A549 (cell line): ENCODE data around the gene ZFHX3. TPM values are rescaled to one million over a fixed set of nuclear protein-coding genes. Genes with fewer than 3 reads are reported as not detected.

Source experiments
- ATAC-seq, 2 experiments: fragments of 200-7000 bp in 1 of 2; fragments of >200 bp in 1 of 2; cut with Nextera tagmentation in 1 of 2; cut with Tn5 transposase in 1 of 2; 3 replicates each; pipeline versions ENCODE4 v1.8.0 to v1.9.1; 2018 to 2020; ENCODE audit warnings: mild to moderate bottlenecking in 1 of 2, moderate library complexity in 1 of 2
- CTCF ChIA-PET: fragments of 300-600 bp; sonication (Branson Sonifier 250); formaldehyde crosslinking; extraction: SDS; loops from one replicate; lab custom pipeline; 2021; ENCODE audit warnings: antibody characterized with exemption, inconsistent platforms; lab: Yijun Ruan, JAX
- POLR2A ChIA-PET: fragments of 350-600 bp; formaldehyde crosslinking; extraction: SDS; loops from one replicate; lab custom pipeline; 2021; ENCODE audit warnings: antibody characterized with exemption, inconsistent platforms; lab: Yijun Ruan, JAX
- DNase-seq, 2 experiments: peaks; one replicate each; pipeline versions ENCODE4 v3.0.0 to v3.0.0-alpha.2; 2011 to 2016; ENCODE audit warnings: low read depth in 1 of 2, low spot score in 1 of 2
- FAIRE-seq: peaks from 2 replicates; lab custom pipeline; 2011; peaks lifted over from hg19 to GRCh38; lab: Jason Lieb, UNC
- H3K27ac ChIP-seq, 2 experiments: fragments of >200 bp; sonication (Bioruptor Twin); formaldehyde crosslinking; 3 replicates each; pipeline ENCODE4 v1.5.1; 2016 to 2017
- H3K4me1 ChIP-seq: fragments of >200 bp; sonication (Bioruptor Twin); formaldehyde crosslinking; 3 replicates; pipeline ENCODE4 v1.6.1; 2016
- H3K4me2 ChIP-seq: fragments of >200 bp; sonication (Bioruptor Twin); formaldehyde crosslinking; 3 replicates; pipeline ENCODE4 v1.6.1; 2016
- H3K4me3 ChIP-seq: fragments of >200 bp; sonication (Bioruptor Twin); formaldehyde crosslinking; 3 replicates; pipeline ENCODE4 v1.5.1; 2016
- H3K9me3 ChIP-seq: fragments of >200 bp; sonication (Bioruptor Twin); formaldehyde crosslinking; 3 replicates; pipeline ENCODE4 v1.6.1; 2016
- BHLHE40 ChIP-seq: IDR thresholded peaks from 2 replicates; pipeline ENCODE4 v1.6.1; 2012; ENCODE audit warnings: low read depth, low read length, inconsistent platforms
- CBX2 ChIP-seq: fragments of 200-600 bp; sonication (generic); IDR thresholded peaks from 2 replicates; pipeline ENCODE4 v1.6.1; 2016; ENCODE audit warnings: low read depth, mild to moderate bottlenecking, borderline replicate concordance
- EHF ChIP-seq: fragments of 250-450 bp; sonication (Bioruptor Pico); IDR thresholded peaks from 2 replicates; pipeline ENCODE4 v1.5.0; 2020; ENCODE audit warnings: mild to moderate bottlenecking
- EHMT2 ChIP-seq: fragments of 200-600 bp; sonication (generic); IDR thresholded peaks from 2 replicates; pipeline ENCODE4 v1.6.1; 2016; ENCODE audit warnings: antibody characterized with exemption, low read depth, mild to moderate bottlenecking, moderate library complexity
- EP300 ChIP-seq, 2 experiments: fragments of >200 bp; sonication (Bioruptor Twin); formaldehyde crosslinking; IDR thresholded peaks; 2 replicates in 1 of 2; 3 replicates in 1 of 2; pipeline ENCODE4 v1.6.1; 2016 to 2017
- FOSB ChIP-seq: fragments of 250-450 bp; sonication (Bioruptor Pico); IDR thresholded peaks from 2 replicates; pipeline ENCODE4 v1.5.0; 2020; ENCODE audit warnings: mild to moderate bottlenecking, moderate library complexity
- HDAC2 ChIP-seq: fragments of 200-600 bp; sonication (generic); IDR thresholded peaks from 2 replicates; pipeline ENCODE4 v1.6.1; 2016
- HEYL ChIP-seq: fragments of 250-450 bp; sonication (Bioruptor Pico); IDR thresholded peaks from 2 replicates; pipeline ENCODE4 v1.8.0; 2021; ENCODE audit warnings: mild to moderate bottlenecking, moderate library complexity
- HOXB5 ChIP-seq: fragments of 250-450 bp; sonication (Bioruptor Pico); IDR thresholded peaks from 2 replicates; pipeline ENCODE4 v1.5.0; 2020; ENCODE audit warnings: mild to moderate bottlenecking, moderate library complexity
- KDM5A ChIP-seq: fragments of 200-600 bp; sonication (generic); IDR thresholded peaks from 2 replicates; pipeline ENCODE4 v1.6.1; 2016; ENCODE audit warnings: antibody characterized with exemption, mild to moderate bottlenecking
- MAFK ChIP-seq: fragments of 450-650 bp; IDR thresholded peaks from 2 replicates; pipeline ENCODE4 v1.6.1; 2014; ENCODE audit not compliant: partially characterized antibody
- RARB ChIP-seq: fragments of 250-450 bp; sonication (Bioruptor Pico); IDR thresholded peaks from 2 replicates; pipeline ENCODE4 v1.8.0; 2021; ENCODE audit warnings: mild to moderate bottlenecking, moderate library complexity
- RCOR1 ChIP-seq: fragments of 150-350 bp; IDR thresholded peaks from 2 replicates; pipeline ENCODE4 v1.6.1; 2014; ENCODE audit warnings: antibody characterized with exemption, low read length, low read depth
- RFX5 ChIP-seq: fragments of 450-650 bp; IDR thresholded peaks from 2 replicates; pipeline ENCODE4 v1.7.1; 2014; ENCODE audit warnings: antibody characterized with exemption, mild to moderate bottlenecking, moderate library complexity
- RNF2 ChIP-seq: fragments of 200-600 bp; sonication (generic); IDR thresholded peaks from 2 replicates; pipeline ENCODE4 v1.6.1; 2016; ENCODE audit warnings: low read depth, mild to moderate bottlenecking, antibody characterized with exemption, moderate library complexity, borderline replicate concordance
- ZFP36 ChIP-seq: fragments of 450-650 bp; IDR thresholded peaks from 2 replicates; pipeline ENCODE4 v1.6.1; 2014; ENCODE audit warnings: borderline replicate concordance; ENCODE audit not compliant: partially characterized antibody
- ZSCAN20 ChIP-seq: fragments of 250-450 bp; sonication (Bioruptor Pico); IDR thresholded peaks from 2 replicates; pipeline ENCODE4 v1.8.0; 2022; ENCODE audit warnings: mild to moderate bottlenecking, moderate library complexity
- WGBS: methylation state at CpG from one replicate; pipeline ENCODE4 v1.1.6; 2017; ENCODE audit errors: missing lambda C conversion rate; 5-methylcytosine and 5-hydroxymethylcytosine counted together
- polyA plus RNA-seq, 4 experiments: library from polyadenylated mRNA; depleted of rRNA in 3 of 4; stranded (reverse); fragments of >200 nt; fragmentation: RNase III in 1 of 4; extraction: RNeasy Plus Mini Kit Qiagen cat#74134 plus additional on column Dnase treatment in 1 of 4; gene quantifications; 2 replicates in 3 of 4; 3 replicates in 1 of 4; pipeline ENCODE4 v1.2.3, GENCODE V29; 2011 to 2017
- TF ChIP-seq, protein P1 (sequence below): fragments of 250-450 bp; sonication (Bioruptor Pico); IDR thresholded peaks from 2 replicates; pipeline ENCODE4 v1.5.0; 2021; ENCODE audit warnings: mild to moderate bottlenecking, moderate library complexity, borderline replicate concordance
- TF ChIP-seq, protein P2 (sequence below): fragments of 200-600 bp; sonication (generic); IDR thresholded peaks from 2 replicates; pipeline ENCODE4 v1.6.1; 2016; ENCODE audit warnings: antibody characterized with exemption, mild to moderate bottlenecking, moderate library complexity

Gene ZFHX3
- polyA plus RNA-seq, 2 of the 4 experiments (the other 2 are of a cell fraction): 3.9 to 6.5 TPM

DNA sequence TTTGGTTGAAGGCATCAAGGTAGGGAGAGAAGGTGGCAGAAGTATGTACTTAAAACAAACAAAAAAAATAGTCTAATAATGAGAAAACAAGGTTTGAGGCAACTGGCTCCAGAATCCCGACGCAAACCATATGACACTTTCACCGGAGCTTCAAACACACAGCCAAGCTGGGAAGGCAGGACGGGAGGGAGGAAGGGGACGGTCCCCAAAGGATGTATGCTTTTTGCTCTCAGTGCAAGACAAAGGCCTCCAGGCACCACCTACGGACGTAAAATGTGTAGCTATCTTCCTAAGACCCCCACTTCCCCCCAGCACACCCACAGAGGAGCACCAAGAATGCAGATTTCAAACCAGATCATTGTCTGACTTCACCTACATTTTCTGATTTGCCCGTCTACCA lies 102.3 kb downstream of the ZFHX3 start:
- CTCF ChIA-PET: interaction anchor here (0.7 to 1.5 kb wide), 3 partner anchors 9 to 51 kb away, joined by 3 to 5 read pairs (median 3); no protein-coding TSS in a partner anchor
- FAIRE-seq (no peak), DNase-seq (no peak)
- Histone ChIP-seq H3K4me2 (no peak overlapping the region), H3K9me3 (no peaks in the 10 kb centered on the region), H3K4me3 (no peak overlapping the region), H3K27ac (no peak overlapping the region), H3K4me1 (peaks cover under 1% of the 10 kb centered on the region; the same call in 2 of the 3 replicates)
- WGBS: 93% methylated on average over 8 of the region's 8 CpGs
- TF ChIP-seq EHMT2 (no peak), FOSB (CRISPR knock-in tag) (no peak), BHLHE40 (no peak), MAFK (no peak), HDAC2 (no peak), HEYL (CRISPR knock-in tag) (no peak)
- TF ChIP-seq, all 56 proteins: peak for 0
- ATAC-seq: no peak
- POLR2A ChIA-PET: no interaction called here

DNA sequence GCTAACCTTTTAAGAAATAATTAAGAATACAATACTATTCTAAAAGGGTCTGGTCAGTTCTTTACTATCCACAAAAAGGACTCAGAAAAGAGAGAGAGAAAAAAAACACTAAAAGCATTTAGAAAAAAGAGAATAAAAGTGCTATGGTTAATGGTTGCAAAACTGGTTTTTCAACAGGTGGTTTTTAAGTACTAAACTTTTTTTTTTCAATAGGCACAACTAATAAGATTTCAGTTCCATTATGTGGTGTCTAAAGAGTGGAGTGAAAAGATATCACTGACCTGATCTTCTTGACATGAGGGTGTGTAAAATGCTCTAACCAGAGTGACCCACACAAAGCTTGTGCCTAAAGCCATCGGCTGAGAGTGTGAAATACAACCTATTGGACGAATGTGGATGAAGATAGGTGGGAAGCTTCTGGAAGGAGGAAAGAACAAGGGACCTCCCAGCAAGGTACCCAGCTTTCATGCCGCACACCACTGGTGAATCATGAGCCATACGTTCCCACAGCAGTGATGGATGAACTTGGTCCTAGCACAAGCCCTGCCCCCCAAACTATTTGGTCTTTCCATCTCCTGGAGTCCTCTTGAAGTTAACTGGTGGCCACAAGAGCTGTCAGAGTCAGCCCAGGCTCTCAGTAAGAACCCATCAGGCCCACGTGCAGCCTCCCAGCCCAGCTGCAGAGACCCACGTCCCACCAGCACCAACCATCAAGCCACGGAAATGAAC lies 103.0 kb downstream of the ZFHX3 start:
- no peak overlapping the region for H3K27ac ChIP-seq
- DNase-seq (no peak), FAIRE-seq (no peak), ATAC-seq (no peak)
- 80% methylated on average over 7 of the region's 7 CpGs for WGBS
- no peaks in the 10 kb centered on the region for H3K9me3 ChIP-seq
- no peak overlapping the region for H3K4me3 ChIP-seq
- no peak overlapping the region for H3K4me2 ChIP-seq
- H3K4me1 ChIP-seq: peaks cover 8% of the 10 kb centered on the region
- ChIA-PET CTCF (interaction anchor here (0.7 to 1.5 kb wide), 4 partner anchors 11 to 50 kb away, joined by 3 to 5 read pairs (median 4); no protein-coding TSS in a partner anchor), POLR2A (interaction anchor here (0.6 kb wide), 1 partner anchor 627 kb away, joined by 5 read pairs; no protein-coding TSS in a partner anchor)
- TF ChIP-seq EP300 (IDR thresholded peaks at IDR 0.05) (no peak), HEYL (CRISPR knock-in tag) (no peak), ZSCAN20 (CRISPR knock-in tag) (no peak), RFX5 (no peak), ZFP36 (no peak), CBX2 (no peak), RNF2 (no peak), HOXB5 (CRISPR knock-in tag) (no peak), EHF (no peak), KDM5A (no peak), RCOR1 (no peak), BHLHE40 (no peak), RARB (CRISPR knock-in tag) (no peak)
- TF ChIP-seq, protein P1, sequence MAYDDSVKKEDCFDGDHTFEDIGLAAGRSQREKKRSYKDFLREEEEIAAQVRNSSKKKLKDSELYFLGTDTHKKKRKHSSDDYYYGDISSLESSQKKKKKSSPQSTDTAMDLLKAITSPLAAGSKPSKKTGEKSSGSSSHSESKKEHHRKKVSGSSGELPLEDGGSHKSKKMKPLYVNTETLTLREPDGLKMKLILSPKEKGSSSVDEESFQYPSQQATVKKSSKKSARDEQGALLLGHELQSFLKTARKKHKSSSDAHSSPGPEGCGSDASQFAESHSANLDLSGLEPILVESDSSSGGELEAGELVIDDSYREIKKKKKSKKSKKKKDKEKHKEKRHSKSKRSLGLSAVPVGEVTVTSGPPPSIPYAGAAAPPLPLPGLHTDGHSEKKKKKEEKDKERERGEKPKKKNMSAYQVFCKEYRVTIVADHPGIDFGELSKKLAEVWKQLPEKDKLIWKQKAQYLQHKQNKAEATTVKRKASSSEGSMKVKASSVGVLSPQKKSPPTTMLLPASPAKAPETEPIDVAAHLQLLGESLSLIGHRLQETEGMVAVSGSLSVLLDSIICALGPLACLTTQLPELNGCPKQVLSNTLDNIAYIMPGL (CRISPR knock-in tag): no peak
- TF ChIP-seq, protein P2, sequence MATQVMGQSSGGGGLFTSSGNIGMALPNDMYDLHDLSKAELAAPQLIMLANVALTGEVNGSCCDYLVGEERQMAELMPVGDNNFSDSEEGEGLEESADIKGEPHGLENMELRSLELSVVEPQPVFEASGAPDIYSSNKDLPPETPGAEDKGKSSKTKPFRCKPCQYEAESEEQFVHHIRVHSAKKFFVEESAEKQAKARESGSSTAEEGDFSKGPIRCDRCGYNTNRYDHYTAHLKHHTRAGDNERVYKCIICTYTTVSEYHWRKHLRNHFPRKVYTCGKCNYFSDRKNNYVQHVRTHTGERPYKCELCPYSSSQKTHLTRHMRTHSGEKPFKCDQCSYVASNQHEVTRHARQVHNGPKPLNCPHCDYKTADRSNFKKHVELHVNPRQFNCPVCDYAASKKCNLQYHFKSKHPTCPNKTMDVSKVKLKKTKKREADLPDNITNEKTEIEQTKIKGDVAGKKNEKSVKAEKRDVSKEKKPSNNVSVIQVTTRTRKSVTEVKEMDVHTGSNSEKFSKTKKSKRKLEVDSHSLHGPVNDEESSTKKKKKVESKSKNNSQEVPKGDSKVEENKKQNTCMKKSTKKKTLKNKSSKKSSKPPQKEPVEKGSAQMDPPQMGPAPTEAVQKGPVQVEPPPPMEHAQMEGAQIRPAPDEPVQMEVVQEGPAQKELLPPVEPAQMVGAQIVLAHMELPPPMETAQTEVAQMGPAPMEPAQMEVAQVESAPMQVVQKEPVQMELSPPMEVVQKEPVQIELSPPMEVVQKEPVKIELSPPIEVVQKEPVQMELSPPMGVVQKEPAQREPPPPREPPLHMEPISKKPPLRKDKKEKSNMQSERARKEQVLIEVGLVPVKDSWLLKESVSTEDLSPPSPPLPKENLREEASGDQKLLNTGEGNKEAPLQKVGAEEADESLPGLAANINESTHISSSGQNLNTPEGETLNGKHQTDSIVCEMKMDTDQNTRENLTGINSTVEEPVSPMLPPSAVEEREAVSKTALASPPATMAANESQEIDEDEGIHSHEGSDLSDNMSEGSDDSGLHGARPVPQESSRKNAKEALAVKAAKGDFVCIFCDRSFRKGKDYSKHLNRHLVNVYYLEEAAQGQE: no peak
